ENCODE results near the gene LRP1B. TPM values are rescaled to one million over a fixed set of nuclear protein-coding genes. Genes with fewer than 3 reads are reported as not detected.

The LRP1B gene
- total and polyA plus RNA-seq, 2 of the 8 experiments (the other 6 are each of a cell fraction or from before 2014, with no cell fraction given) = 0.03 TPM; not detected in 1

DNA sequence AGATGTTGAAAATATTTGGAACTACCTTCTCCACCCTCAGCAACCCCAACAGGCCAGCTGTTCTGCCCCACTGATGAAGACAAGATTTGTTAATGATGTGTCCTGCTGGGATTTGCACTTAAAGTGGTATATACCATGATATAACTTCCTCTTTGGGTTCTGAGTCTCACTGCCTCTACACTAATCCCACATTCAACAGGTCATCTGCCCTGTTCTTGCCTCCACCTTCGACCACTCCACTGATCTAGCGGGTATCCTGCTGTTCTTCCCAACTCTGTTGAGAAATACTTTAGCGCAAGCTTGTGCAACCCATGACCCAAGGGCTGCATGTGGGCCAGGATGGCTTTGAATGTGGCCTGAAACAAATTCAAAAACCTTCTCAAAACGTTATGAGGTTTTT, 72.7 kb downstream of the LRP1B start (continued):
- TF ChIP-seq, protein P1, sequence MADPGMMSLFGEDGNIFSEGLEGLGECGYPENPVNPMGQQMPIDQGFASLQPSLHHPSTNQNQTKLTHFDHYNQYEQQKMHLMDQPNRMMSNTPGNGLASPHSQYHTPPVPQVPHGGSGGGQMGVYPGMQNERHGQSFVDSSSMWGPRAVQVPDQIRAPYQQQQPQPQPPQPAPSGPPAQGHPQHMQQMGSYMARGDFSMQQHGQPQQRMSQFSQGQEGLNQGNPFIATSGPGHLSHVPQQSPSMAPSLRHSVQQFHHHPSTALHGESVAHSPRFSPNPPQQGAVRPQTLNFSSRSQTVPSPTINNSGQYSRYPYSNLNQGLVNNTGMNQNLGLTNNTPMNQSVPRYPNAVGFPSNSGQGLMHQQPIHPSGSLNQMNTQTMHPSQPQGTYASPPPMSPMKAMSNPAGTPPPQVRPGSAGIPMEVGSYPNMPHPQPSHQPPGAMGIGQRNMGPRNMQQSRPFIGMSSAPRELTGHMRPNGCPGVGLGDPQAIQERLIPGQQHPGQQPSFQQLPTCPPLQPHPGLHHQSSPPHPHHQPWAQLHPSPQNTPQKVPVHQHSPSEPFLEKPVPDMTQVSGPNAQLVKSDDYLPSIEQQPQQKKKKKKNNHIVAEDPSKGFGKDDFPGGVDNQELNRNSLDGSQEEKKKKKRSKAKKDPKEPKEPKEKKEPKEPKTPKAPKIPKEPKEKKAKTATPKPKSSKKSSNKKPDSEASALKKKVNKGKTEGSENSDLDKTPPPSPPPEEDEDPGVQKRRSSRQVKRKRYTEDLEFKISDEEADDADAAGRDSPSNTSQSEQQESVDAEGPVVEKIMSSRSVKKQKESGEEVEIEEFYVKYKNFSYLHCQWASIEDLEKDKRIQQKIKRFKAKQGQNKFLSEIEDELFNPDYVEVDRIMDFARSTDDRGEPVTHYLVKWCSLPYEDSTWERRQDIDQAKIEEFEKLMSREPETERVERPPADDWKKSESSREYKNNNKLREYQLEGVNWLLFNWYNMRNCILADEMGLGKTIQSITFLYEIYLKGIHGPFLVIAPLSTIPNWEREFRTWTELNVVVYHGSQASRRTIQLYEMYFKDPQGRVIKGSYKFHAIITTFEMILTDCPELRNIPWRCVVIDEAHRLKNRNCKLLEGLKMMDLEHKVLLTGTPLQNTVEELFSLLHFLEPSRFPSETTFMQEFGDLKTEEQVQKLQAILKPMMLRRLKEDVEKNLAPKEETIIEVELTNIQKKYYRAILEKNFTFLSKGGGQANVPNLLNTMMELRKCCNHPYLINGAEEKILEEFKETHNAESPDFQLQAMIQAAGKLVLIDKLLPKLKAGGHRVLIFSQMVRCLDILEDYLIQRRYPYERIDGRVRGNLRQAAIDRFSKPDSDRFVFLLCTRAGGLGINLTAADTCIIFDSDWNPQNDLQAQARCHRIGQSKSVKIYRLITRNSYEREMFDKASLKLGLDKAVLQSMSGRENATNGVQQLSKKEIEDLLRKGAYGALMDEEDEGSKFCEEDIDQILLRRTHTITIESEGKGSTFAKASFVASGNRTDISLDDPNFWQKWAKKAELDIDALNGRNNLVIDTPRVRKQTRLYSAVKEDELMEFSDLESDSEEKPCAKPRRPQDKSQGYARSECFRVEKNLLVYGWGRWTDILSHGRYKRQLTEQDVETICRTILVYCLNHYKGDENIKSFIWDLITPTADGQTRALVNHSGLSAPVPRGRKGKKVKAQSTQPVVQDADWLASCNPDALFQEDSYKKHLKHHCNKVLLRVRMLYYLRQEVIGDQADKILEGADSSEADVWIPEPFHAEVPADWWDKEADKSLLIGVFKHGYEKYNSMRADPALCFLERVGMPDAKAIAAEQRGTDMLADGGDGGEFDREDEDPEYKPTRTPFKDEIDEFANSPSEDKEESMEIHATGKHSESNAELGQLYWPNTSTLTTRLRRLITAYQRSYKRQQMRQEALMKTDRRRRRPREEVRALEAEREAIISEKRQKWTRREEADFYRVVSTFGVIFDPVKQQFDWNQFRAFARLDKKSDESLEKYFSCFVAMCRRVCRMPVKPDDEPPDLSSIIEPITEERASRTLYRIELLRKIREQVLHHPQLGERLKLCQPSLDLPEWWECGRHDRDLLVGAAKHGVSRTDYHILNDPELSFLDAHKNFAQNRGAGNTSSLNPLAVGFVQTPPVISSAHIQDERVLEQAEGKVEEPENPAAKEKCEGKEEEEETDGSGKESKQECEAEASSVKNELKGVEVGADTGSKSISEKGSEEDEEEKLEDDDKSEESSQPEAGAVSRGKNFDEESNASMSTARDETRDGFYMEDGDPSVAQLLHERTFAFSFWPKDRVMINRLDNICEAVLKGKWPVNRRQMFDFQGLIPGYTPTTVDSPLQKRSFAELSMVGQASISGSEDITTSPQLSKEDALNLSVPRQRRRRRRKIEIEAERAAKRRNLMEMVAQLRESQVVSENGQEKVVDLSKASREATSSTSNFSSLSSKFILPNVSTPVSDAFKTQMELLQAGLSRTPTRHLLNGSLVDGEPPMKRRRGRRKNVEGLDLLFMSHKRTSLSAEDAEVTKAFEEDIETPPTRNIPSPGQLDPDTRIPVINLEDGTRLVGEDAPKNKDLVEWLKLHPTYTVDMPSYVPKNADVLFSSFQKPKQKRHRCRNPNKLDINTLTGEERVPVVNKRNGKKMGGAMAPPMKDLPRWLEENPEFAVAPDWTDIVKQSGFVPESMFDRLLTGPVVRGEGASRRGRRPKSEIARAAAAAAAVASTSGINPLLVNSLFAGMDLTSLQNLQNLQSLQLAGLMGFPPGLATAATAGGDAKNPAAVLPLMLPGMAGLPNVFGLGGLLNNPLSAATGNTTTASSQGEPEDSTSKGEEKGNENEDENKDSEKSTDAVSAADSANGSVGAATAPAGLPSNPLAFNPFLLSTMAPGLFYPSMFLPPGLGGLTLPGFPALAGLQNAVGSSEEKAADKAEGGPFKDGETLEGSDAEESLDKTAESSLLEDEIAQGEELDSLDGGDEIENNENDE (IDR thresholded peaks at IDR 0.05; ENCODE audit: insufficient replicate concordance, low read length) = no peak
- TF ChIP-seq GABPA (IDR thresholded peaks at IDR 0.05; ENCODE audit: borderline replicate concordance, insufficient read depth, low read length) (no peak), KDM5A (IDR thresholded peaks at IDR 0.05; ENCODE audit: low read length) (no peak), TAF7 (optimal IDR thresholded peaks at IDR 0.05; ENCODE audit: borderline replicate concordance, low read depth, low read length) (no peak), POU5F1 (IDR thresholded peaks at IDR 0.05; ENCODE audit: low read depth, low read length) (no peak), TCF12 (IDR thresholded peaks at IDR 0.05; ENCODE audit: low read depth, low read length) (no peak), EZH2 (IDR thresholded peaks at IDR 0.05; ENCODE audit: low read depth, low read length, severe bottlenecking) (no peak), ZNF274 (IDR thresholded peaks at IDR 0.05; ENCODE audit: borderline replicate concordance, extremely low read depth, low read length) (no peak), JUN (IDR thresholded peaks at IDR 0.05; ENCODE audit: low read depth, low read length) (no peak), RNF2 (IDR thresholded peaks at IDR 0.05; ENCODE audit: borderline replicate concordance, low read depth, low read length, missing control alignments, poor library complexity, severe bottlenecking) (no peak), KDM1A (IDR thresholded peaks at IDR 0.05; ENCODE audit: borderline replicate concordance, low read length) (no peak)

All from H1 (cell line).